Heart right ventricle (tissue), 16 donors: ENCODE measurements around the gene YARS1. TPM values are rescaled to one million over a fixed set of nuclear protein-coding genes. Genes with fewer than 3 reads are reported as not detected.
A peak's percentile ranks its signal among the peaks of the same experiment; 100 is the strongest.

ENCODE experiments used
- ATAC-seq, 8 donors: fragments of 200-7000 bp; cut with Tn5 transposase; one replicate each; pipeline ENCODE4 v1.9.1; 2020; ENCODE audit warnings: mild to moderate bottlenecking in 8 of 8, moderate library complexity in 8 of 8, moderate number of reproducible peaks in 1 of 8
- DNase-seq, 2 donors: peaks; one replicate each; pipeline ENCODE4 v3.0.0-alpha.2; 2020
- H3K27ac ChIP-seq, 10 donors: fragments of 200-600 bp; sonication (generic) in 2 of 10; one replicate each; pipeline versions ENCODE4 v1.5.0 to v1.8.0; 2020 to 2022; ENCODE audit warnings: mild to moderate bottlenecking in 3 of 10
- H3K27me3 ChIP-seq, 7 donors: fragments of 200-600 bp; one replicate each; pipeline ENCODE4 v1.8.0; 2021 to 2022; ENCODE audit warnings: mild to moderate bottlenecking in 2 of 7
- H3K36me3 ChIP-seq, 9 donors: fragments of 200-600 bp; sonication (generic) in 1 of 9; one replicate each; pipeline versions ENCODE4 v1.5.0 to v1.8.0; 2020 to 2022; ENCODE audit warnings: mild to moderate bottlenecking in 2 of 9
- H3K4me1 ChIP-seq, 9 donors: fragments of 200-600 bp; sonication (generic) in 1 of 9; one replicate each; pipeline versions ENCODE4 v1.5.0 to v1.8.0; 2020 to 2022; ENCODE audit warnings: mild to moderate bottlenecking in 4 of 9
- H3K4me3 ChIP-seq, 10 donors: fragments of 200-600 bp; sonication (generic) in 2 of 10; one replicate each; pipeline versions ENCODE4 v1.5.0 to v1.8.0; 2020 to 2022; ENCODE audit warnings: mild to moderate bottlenecking in 7 of 10, moderate library complexity in 2 of 10
- H3K9me3 ChIP-seq, 11 donors: fragments of 200-600 bp in 10 of 11; sonication (generic) in 2 of 11; one replicate each; pipeline versions ENCODE4 v1.5.0 to v1.8.0; 2013 to 2022; ENCODE audit warnings: mild to moderate bottlenecking in 2 of 11, control low read depth in 1 of 11, moderate library complexity in 1 of 11
- CTCF ChIP-seq, 9 donors: fragments of 200-600 bp; sonication (generic) in 2 of 9; IDR thresholded peaks; one replicate each; pipeline versions ENCODE4 v1.5.0 to v1.8.0; 2021 to 2022; ENCODE audit warnings: antibody characterized with exemption in 9 of 9, mild to moderate bottlenecking in 5 of 9, moderate library complexity in 1 of 9
- WGBS, 2 donors: extraction: QIAGEN DNeasy Blood & Tissue Kit; methylation state at CpG; one replicate each; pipeline ENCODE4 v1.1.7; 2013; ENCODE audit warnings: inconsistent platforms in 1 of 2; 5-methylcytosine and 5-hydroxymethylcytosine counted together
- intact Hi-C, 10 donors: fragments of 100-400 bp; cut with DNase I; formaldehyde crosslinking; loops; one replicate each; pipeline versions ENCODE4 v1.11.1 to v1.14.2; 2022
- polyA plus RNA-seq, 2 donors: library from polyadenylated mRNA; stranded (reverse); fragments of 200-250 nt; gene quantifications; one replicate each; pipeline ENCODE4 v1.2.3, GENCODE V29; 2013
- total RNA-seq, 10 donors: library from RNA; stranded (reverse); fragmentation: NEBNext Ultra II Directional in 3 of 10; extraction: Animal tissue kit (Norgen Biotek cat#: 25700) in 3 of 10; gene quantifications; one replicate each; pipeline versions ENCODE4 v1.2.1 to v1.2.4, GENCODE V29; 2021 to 2023
- donor health status: Arrhythmogenic right ventricular cardiomyopathy.
- donor health status: ischemic (EF 13 %, LVEDD 7.1; RV severe dilation, severe dysfunction).
- donor health status: healthy with polysubstance abuse.
- donor health status: DM: no; HTN: yes; CAD: no.
- donor health status: DM: no; HTN: no; CAD: no.
- donor health status: ischemic (EF 25% LVEDD 6.9; RV normal size, moderate dysfunction).
- donor health status: ischemic (EF 25% LVEDD 5.7; RV mildly dilated, moderate dysfunction).
- donor health status: healthy.
- donor health status: DM: yes; HTN: yes; CAD: no.
- donor health status: Ischemic cardiomyopathy.
- donor health status: ischemic (EF 35%, LVEDD 5.7; RV mildly dilated, moderate dysfunction).
- donor health status: nonischemic (EF 11% LVEDD 7.7; RV severe dilation, severe dysfunction).
- donor health status: DM: yes; HTN: yes; CAD: no.
- donor health status: PGD.
- donor health status: ischemic (EF 29% LVEDD 5.4; RV normal size, mild dysfunction).
- donor health status: nonischemic (EF 23%, LVEDD 6.1; RV moderate dilation, normal function).

YARS1 gene
- total and polyA plus RNA-seq, 12 donors, result 20.5 to 48.5 (median 31.0) TPM

GRCh38 chr1:32863881-32864245, 46.7 kb upstream of the YARS1 start:
- Histone ChIP-seq H3K36me3 (peaks cover 0 to 57% (median 8%) of the 10 kb centered on the region in 9 donors), H3K4me1 (peaks cover 0 to 62% (median 36%) of the 10 kb centered on the region in 9 donors), H3K27me3 (no peaks in the 10 kb centered on the region), H3K4me3 (no peak overlapping the region), H3K27ac (peak overlapping the region in 2 of 10 donors; percentile 25 to 48), H3K9me3 (no peaks in the 10 kb centered on the region)
- intact Hi-C loops, result no loop called here
- ATAC-seq, result no peak
- DNase-seq, result no peak
- 95 to 100% methylated on average over 1 of the region's 1 CpG for WGBS, 2 donors
- TF ChIP-seq CTCF (IDR thresholded peaks at IDR 0.05), result no peak

GRCh38 chr1:32863218-32863880, 46.2 kb upstream of the YARS1 start:
- no peak overlapping the region for H3K4me3 ChIP-seq
- DNase-seq (no peak), ATAC-seq (no peak)
- no peak for TF ChIP-seq CTCF (IDR thresholded peaks at IDR 0.05)
- H3K36me3 ChIP-seq, result peaks cover 0 to 62% (median 8%) of the 10 kb centered on the region in 9 donors
- H3K27ac ChIP-seq, result peak overlapping the region in 1 of 10 donors; percentile 25
- H3K4me1 ChIP-seq, result peaks cover 0 to 62% (median 36%) of the 10 kb centered on the region in 9 donors
- H3K9me3 ChIP-seq, result no peaks in the 10 kb centered on the region
- H3K27me3 ChIP-seq, result no peaks in the 10 kb centered on the region
- 96 to 97% methylated on average over 4 of the region's 4 CpGs for WGBS, 2 donors
- intact Hi-C loops, result no loop called here

GRCh38 chr1:32861904-32862695, 44.9 kb upstream of the YARS1 start:
- ATAC-seq, result peak in 2 of 8 donors; percentile 14 to 57
- TF ChIP-seq CTCF (IDR thresholded peaks at IDR 0.05), result no peak
- WGBS, 2 donors, result 68 to 75% methylated on average over 3 of the region's 3 CpGs
- H3K4me3 ChIP-seq, result no peak overlapping the region
- H3K9me3 ChIP-seq, result no peaks in the 10 kb centered on the region
- intact Hi-C loops, result no loop called here
- peaks cover 0 to 62% (median 36%) of the 10 kb centered on the region in 9 donors for H3K4me1 ChIP-seq
- peaks cover 0 to 63% (median 10%) of the 10 kb centered on the region in 9 donors for H3K36me3 ChIP-seq
- no peaks in the 10 kb centered on the region for H3K27me3 ChIP-seq
- DNase-seq, result no peak
- peak overlapping the region in 4 of 10 donors; percentile 13 to 38 (median 28) for H3K27ac ChIP-seq

- Histone ChIP-seq H3K27me3 (no peaks in the 10 kb centered on the region), H3K4me3 (no peak overlapping the region), H3K9me3 (no peaks in the 10 kb centered on the region), H3K36me3 (peaks cover 0 to 77% (median 19%) of the 10 kb centered on the region in 9 donors), H3K27ac (peak overlapping the region in 2 of 10 donors; percentile 24 to 33), H3K4me1 (peaks cover 0 to 50% (median 29%) of the 10 kb centered on the region in 9 donors)
- intact Hi-C loops, result no loop called here
- no peak for TF ChIP-seq CTCF (IDR thresholded peaks at IDR 0.05)
- DNase-seq, result no peak
- no peak for ATAC-seq
Observed at GRCh38 chr1:32860566-32860965, 43.4 kb upstream of the YARS1 start.
